GM20431 (cell line): ENCODE results near the gene PTPRM.

Experiments
- in situ Hi-C: fragments of 300-500 bp; cut with MseI, MboI; formaldehyde crosslinking; loops from one replicate; pipeline ENCODE4 v1.15.0; 2020; ENCODE audit warnings: low sequenced_read_pairs; ENCODE audit not compliant: unreplicated experiment

Gene PTPRM

GRCh38 chr18:8455661-8456614 lies 888.8 kb downstream of the PTPRM start:
- in situ Hi-C loops = no loop called here
